WTC11 (cell line): Measurements from ENCODE around the gene PEX10. TPM values are rescaled to one million over a fixed set of nuclear protein-coding genes. Genes with fewer than 3 reads are reported as not detected.

ENCODE experiments used
- ATAC-seq: fragments of 200-7000 bp; cut with Tn5 transposase; 2 replicates; pipeline ENCODE4 v1.10.0; 2021; ENCODE audit warnings: mild to moderate bottlenecking, moderate library complexity
- CTCF ChIA-PET: fragments of 300-600 bp; sonication (Branson Sonifier 250); formaldehyde crosslinking; loops from one replicate; lab custom pipeline; 2021; ENCODE audit warnings: antibody characterized with exemption; lab: Charles Lee
- POLR2A ChIA-PET: fragments of 350-600 bp; sonication (Branson Sonifier 250); formaldehyde crosslinking; loops from one replicate; lab custom pipeline; 2021; ENCODE audit warnings: antibody characterized with exemption; lab: Charles Lee
- DNase-seq: peaks from one replicate; pipeline ENCODE4 v3.0.0; 2021; ENCODE audit warnings: low spot score
- H3K27ac Mint-ChIP-seq: 2 replicates; pipeline ENCODE4 v1.8.0; 2021; ENCODE audit warnings: mixed read lengths
- H3K27me3 Mint-ChIP-seq: 2 replicates; pipeline ENCODE4 v1.8.0; 2021; ENCODE audit warnings: low read depth, mild to moderate bottlenecking, moderate library complexity, mixed read lengths
- H3K36me3 Mint-ChIP-seq: 2 replicates; pipeline ENCODE4 v1.8.0; 2021; ENCODE audit warnings: mixed read lengths
- H3K4me1 Mint-ChIP-seq: 2 replicates; pipeline ENCODE4 v1.8.0; 2022; ENCODE audit warnings: mixed read lengths
- H3K4me3 Mint-ChIP-seq: 2 replicates; pipeline ENCODE4 v1.8.0; 2021; ENCODE audit warnings: mild to moderate bottlenecking, moderate library complexity, mixed read lengths
- H3K9me3 Mint-ChIP-seq: 2 replicates; pipeline ENCODE4 v1.8.0; 2021; ENCODE audit warnings: mixed read lengths
- AR ChIP-seq: fragments of 250-450 bp; sonication (Bioruptor Pico); IDR thresholded peaks from 2 replicates; pipeline ENCODE4 v1.9.0; 2021; ENCODE audit warnings: mild to moderate bottlenecking
- ATF1 ChIP-seq: sonication (generic); formaldehyde crosslinking; IDR thresholded peaks from 2 replicates; pipeline ENCODE4 v1.8.1; 2023; ENCODE audit warnings: mild to moderate bottlenecking, moderate library complexity, missing genetic modification reagents
- ATF2 ChIP-seq: sonication (generic); formaldehyde crosslinking; IDR thresholded peaks from 2 replicates; pipeline ENCODE4 v1.8.1; 2022; ENCODE audit warnings: low read depth, missing genetic modification reagents, borderline replicate concordance
- CREB1 ChIP-seq: sonication (generic); formaldehyde crosslinking; IDR thresholded peaks from 2 replicates; pipeline ENCODE4 v1.8.0; 2023; ENCODE audit warnings: mild to moderate bottlenecking, missing genetic modification reagents
- E2F1 ChIP-seq: sonication (generic); formaldehyde crosslinking; IDR thresholded peaks from 2 replicates; pipeline ENCODE4 v1.8.0; 2022; ENCODE audit warnings: mild to moderate bottlenecking, missing genetic modification reagents
- E2F5 ChIP-seq: sonication (generic); formaldehyde crosslinking; IDR thresholded peaks from 2 replicates; pipeline ENCODE4 v1.8.1; 2022; ENCODE audit warnings: mild to moderate bottlenecking, moderate library complexity, missing genetic modification reagents
- ERG ChIP-seq: fragments of 250-450 bp; sonication (Bioruptor Pico); IDR thresholded peaks from 2 replicates; pipeline ENCODE4 v1.8.0; 2021; ENCODE audit warnings: mild to moderate bottlenecking
- GRHL2 ChIP-seq: fragments of 250-450 bp; sonication (Bioruptor Pico); IDR thresholded peaks from 2 replicates; pipeline ENCODE4 v1.8.0; 2022; ENCODE audit warnings: mild to moderate bottlenecking, moderate library complexity; ENCODE audit not compliant: insufficient replicate concordance, severe bottlenecking
- JUN ChIP-seq: sonication (generic); formaldehyde crosslinking; IDR thresholded peaks from 2 replicates; pipeline ENCODE4 v1.8.0; 2023; ENCODE audit warnings: mild to moderate bottlenecking, missing genetic modification reagents
- MLX ChIP-seq: sonication (generic); formaldehyde crosslinking; IDR thresholded peaks from 2 replicates; pipeline ENCODE4 v1.8.1; 2023; ENCODE audit warnings: mild to moderate bottlenecking, missing genetic modification reagents, moderate library complexity
- NFATC4 ChIP-seq: fragments of 250-450 bp; sonication (Bioruptor Pico); IDR thresholded peaks from 2 replicates; pipeline ENCODE4 v1.9.0; 2021; ENCODE audit warnings: mild to moderate bottlenecking
- PREB ChIP-seq: sonication (generic); formaldehyde crosslinking; IDR thresholded peaks from 2 replicates; pipeline ENCODE4 v1.8.1; 2022; ENCODE audit warnings: mild to moderate bottlenecking, missing genetic modification reagents, moderate library complexity, borderline replicate concordance
- PRRX2 ChIP-seq: fragments of 250-450 bp; sonication (Bioruptor Pico); IDR thresholded peaks from 2 replicates; pipeline ENCODE4 v1.8.0; 2021; ENCODE audit warnings: mild to moderate bottlenecking
- RELA ChIP-seq: sonication (generic); formaldehyde crosslinking; IDR thresholded peaks from 2 replicates; pipeline ENCODE4 v1.8.1; 2022; ENCODE audit warnings: missing genetic modification reagents, mild to moderate bottlenecking, borderline replicate concordance
- SOX15 ChIP-seq: fragments of 250-450 bp; sonication (Bioruptor Pico); IDR thresholded peaks from 2 replicates; pipeline ENCODE4 v1.9.0; 2021; ENCODE audit warnings: mild to moderate bottlenecking
- SP1 ChIP-seq: sonication (generic); formaldehyde crosslinking; conservative IDR thresholded peaks from 2 replicates; pipeline ENCODE4 v1.8.1; 2022; ENCODE audit warnings: missing genetic modification reagents
- ZNF281 ChIP-seq: sonication (generic); formaldehyde crosslinking; IDR thresholded peaks from 2 replicates; pipeline ENCODE4 v1.8.0; 2023; ENCODE audit warnings: mild to moderate bottlenecking, missing genetic modification reagents
- total RNA-seq: library from RNA; stranded (reverse); gene quantifications from 3 replicates; pipeline ENCODE4 v1.2.3, GENCODE V29; 2021

Gene PEX10
- total RNA-seq, 1 experiment from 2014 or later = 29.3 TPM

- Mint-ChIP-seq H3K27me3 (no peaks in the 10 kb centered on the region), H3K36me3 (peaks cover 1% of the 10 kb centered on the region; the same call in 1 of the 2 replicates), H3K4me3 (no peak overlapping the region), H3K27ac (no peak overlapping the region), H3K4me1 (no peaks in the 10 kb centered on the region), H3K9me3 (peaks cover 1% of the 10 kb centered on the region)
- ATAC-seq (no peak), DNase-seq (no peak)
- ChIA-PET POLR2A (no interaction called here), CTCF (interaction anchor here (2.8 kb wide), 1 partner anchor 24 kb away, joined by 10 read pairs; no protein-coding TSS in a partner anchor)
- TF ChIP-seq NFATC4 (CRISPR knock-in tag) (no peak), ATF2 (CRISPR knock-in tag) (no peak), RELA (CRISPR knock-in tag) (no peak), E2F1 (CRISPR knock-in tag) (no peak), MLX (CRISPR knock-in tag) (no peak), PREB (CRISPR knock-in tag) (no peak), SOX15 (CRISPR knock-in tag) (no peak), GRHL2 (CRISPR knock-in tag) (no peak), AR (CRISPR knock-in tag) (no peak), CREB1 (CRISPR knock-in tag) (no peak), SP1 (CRISPR knock-in tag) (no peak), E2F5 (CRISPR knock-in tag) (no peak), PRRX2 (CRISPR knock-in tag) (no peak)
Observed at GRCh38 chr1:2356911-2357845, 55.2 kb downstream of the PEX10 start.

GRCh38 chr1:2356401-2356800 lies 56.0 kb downstream of the PEX10 start:
- no peaks in the 10 kb centered on the region for H3K36me3 Mint-ChIP-seq
- H3K27ac Mint-ChIP-seq = no peak overlapping the region
- DNase-seq (no peak), ATAC-seq (no peak)
- H3K4me3 Mint-ChIP-seq = no peak overlapping the region
- no peaks in the 10 kb centered on the region for H3K9me3 Mint-ChIP-seq
- POLR2A ChIA-PET = no interaction called here
- H3K4me1 Mint-ChIP-seq = no peaks in the 10 kb centered on the region
- CTCF ChIA-PET = no interaction called here
- H3K27me3 Mint-ChIP-seq = no peaks in the 10 kb centered on the region
- no peak for TF ChIP-seq ZNF281 (CRISPR knock-in tag)
- no peak for TF ChIP-seq ATF1
- TF ChIP-seq JUN (CRISPR knock-in tag) = no peak
- no peak for TF ChIP-seq SP1 (CRISPR knock-in tag)
- TF ChIP-seq ERG (CRISPR knock-in tag) = no peak
